ENCODE results near the gene MRPL12. TPM values are rescaled to one million over a fixed set of nuclear protein-coding genes. Genes with fewer than 3 reads are reported as not detected.
A peak's percentile ranks its signal among the peaks of the same experiment; 100 is the strongest.
"Not testable (repeated sequence)": the region's sequence is repeated elsewhere in the genome, so short reads cannot be mapped to it uniquely, and the experiment has no call there.

MRPL12 gene
- total RNA-seq, 1 donor from 2014 or later: 87.9 TPM

- no peaks in the 10 kb centered on the region for H3K9me3 Mint-ChIP-seq
- no peak for DNase-seq (ENCODE audit: extremely low spot score, unreplicated experiment)
Measured at GRCh38 chr17:81737947-81738800, 35.0 kb downstream of the MRPL12 start.

GRCh38 chr17:81738801-81739393, 35.7 kb downstream of the MRPL12 start:
- no peak overlapping the region for H3K27ac Mint-ChIP-seq
- peaks cover 7% of the 10 kb centered on the region for H3K27me3 Mint-ChIP-seq
- no peak for TF ChIP-seq CTCF (conservative IDR thresholded peaks at IDR 0.05)
- peak; percentile 67 for DNase-seq (ENCODE audit: extremely low spot score, unreplicated experiment)
- H3K36me3 Mint-ChIP-seq: no peaks in the 10 kb centered on the region
- H3K4me1 Mint-ChIP-seq (ENCODE audit: unreplicated experiment): no peaks in the 10 kb centered on the region
- H3K9me3 Mint-ChIP-seq: no peaks in the 10 kb centered on the region
- no peak overlapping the region for H3K4me3 Mint-ChIP-seq

More at GRCh38 chr17:81737947-81738800, 35.0 kb downstream of the MRPL12 start:
- Mint-ChIP-seq H3K27me3 (peaks cover 10% of the 10 kb centered on the region), H3K4me1 (ENCODE audit: unreplicated experiment) (peaks cover 3% of the 10 kb centered on the region), H3K36me3 (no peaks in the 10 kb centered on the region), H3K4me3 (no peak overlapping the region), H3K27ac (no peak overlapping the region)
- no peak for TF ChIP-seq CTCF (conservative IDR thresholded peaks at IDR 0.05)

GRCh38 chr17:81739593-81739992, 36.4 kb downstream of the MRPL12 start:
- not testable (repeated sequence) for H3K36me3 Mint-ChIP-seq; H3K9me3 Mint-ChIP-seq; H3K4me3 Mint-ChIP-seq; H3K27me3 Mint-ChIP-seq; H3K4me1 Mint-ChIP-seq (ENCODE audit: unreplicated experiment); DNase-seq (ENCODE audit: extremely low spot score, unreplicated experiment); H3K27ac Mint-ChIP-seq

GRCh38 chr17:81740395-81740961, 37.3 kb downstream of the MRPL12 start:
- Mint-ChIP-seq H3K27me3 (peaks cover 7% of the 10 kb centered on the region), H3K4me1 (ENCODE audit: unreplicated experiment) (no peaks in the 10 kb centered on the region), H3K27ac (no peak overlapping the region), H3K36me3 (no peaks in the 10 kb centered on the region), H3K9me3 (no peaks in the 10 kb centered on the region), H3K4me3 (no peak overlapping the region)
- no peak for TF ChIP-seq CTCF (conservative IDR thresholded peaks at IDR 0.05)
- DNase-seq (ENCODE audit: extremely low spot score, unreplicated experiment): no peak

- H3K4me3 Mint-ChIP-seq: no peak overlapping the region
- no peak for TF ChIP-seq CTCF (conservative IDR thresholded peaks at IDR 0.05)
- peak; percentile 71 for DNase-seq (ENCODE audit: extremely low spot score, unreplicated experiment)
Measured at GRCh38 chr17:81741049-81741593, 38.0 kb downstream of the MRPL12 start.

More at GRCh38 chr17:81741049-81741593, 38.0 kb downstream of the MRPL12 start:
- Mint-ChIP-seq H3K36me3 (no peaks in the 10 kb centered on the region), H3K27me3 (peaks cover 3% of the 10 kb centered on the region), H3K4me1 (ENCODE audit: unreplicated experiment) (no peaks in the 10 kb centered on the region), H3K9me3 (no peaks in the 10 kb centered on the region), H3K27ac (no peak overlapping the region)

Measured in type B pancreatic cell (in vitro differentiated cells).